ENCODE measurements around the gene HS6ST2.

DNA sequence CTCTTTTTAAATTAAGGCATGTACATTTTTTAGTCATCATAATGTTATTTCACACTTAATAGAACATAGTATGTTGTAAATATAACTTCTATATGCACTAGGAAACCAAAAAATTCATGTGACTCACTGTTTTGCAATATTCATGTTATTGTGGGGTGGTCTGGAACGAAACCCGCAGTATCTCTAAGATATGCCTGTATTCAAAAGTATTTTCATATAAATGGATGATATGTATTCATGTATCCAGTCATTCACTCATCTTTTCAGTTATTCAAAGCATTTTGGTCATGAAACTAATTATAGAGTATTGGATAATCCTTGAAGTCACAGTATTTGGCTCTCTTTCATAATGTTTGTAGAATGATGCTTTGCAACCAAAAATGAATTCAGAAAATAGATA, 168.1 kb downstream of the HS6ST2 start:
- TF ChIP-seq EZH2 (IDR thresholded peaks at IDR 0.05; ENCODE audit: low read length, unreplicated experiment) (no peak), CTCF (conservative IDR thresholded peaks at IDR 0.05; ENCODE audit: low read depth, low read length) (no peak)
